Endothelial cell of umbilical vein (primary cell): Measurements from ENCODE around the gene NCLN. TPM values are rescaled to one million over a fixed set of nuclear protein-coding genes. Genes with fewer than 3 reads are reported as not detected.

Source experiments
- BruUV-seq: library from RNA; stranded (reverse); fragments of 400-500 nt; replicated peaks from 2 replicates; lab custom pipeline; 2021; lab: Mats Ljungman, UMichigan
- CTCF ChIA-PET: fragments of 300-600, 350-600 bp; sonication (Branson Sonifier 250); formaldehyde crosslinking; loops from one replicate; lab custom pipeline; 2021; ENCODE audit warnings: antibody characterized with exemption, inconsistent platforms; lab: Charles Lee
- POLR2A ChIA-PET: fragments of 300-600, 350-600 bp; sonication (Branson Sonifier 250); formaldehyde crosslinking; loops from one replicate; lab custom pipeline; 2021; ENCODE audit warnings: antibody characterized with exemption, inconsistent platforms; lab: Charles Lee
- DNase-seq: peaks from one replicate; pipeline ENCODE4 v3.0.0-alpha.2; 2011; ENCODE audit warnings: low read depth, low spot score
- FAIRE-seq: peaks from 2 replicates; lab custom pipeline; 2011; peaks lifted over from hg19 to GRCh38; lab: Jason Lieb, UNC
- H2AFZ ChIP-seq: 2 replicates; pipeline ENCODE4 v1.6.0; 2012; ENCODE audit warnings: low read depth, low read length, control low read depth, inconsistent platforms
- H3K27ac ChIP-seq: 2 replicates; pipeline ENCODE4 v1.5.1; 2011; ENCODE audit warnings: low read depth, mild to moderate bottlenecking, control low read depth, low read length, moderate library complexity; ENCODE audit not compliant: insufficient read depth
- H3K27me3 ChIP-seq, 2 experiments: 2 replicates each; pipeline versions ENCODE4 v1.6.0 to v1.6.1; 2011; ENCODE audit warnings: low read length in 2 of 2, mixed read lengths in 1 of 2; ENCODE audit not compliant: control insufficient read depth in 2 of 2, insufficient read depth in 2 of 2
- H3K36me3 ChIP-seq, 2 experiments: 2 replicates in 1 of 2; 3 replicates in 1 of 2; pipeline ENCODE4 v1.5.1; 2011; ENCODE audit warnings: low read length in 2 of 2, mild to moderate bottlenecking in 1 of 2, moderate library complexity in 1 of 2; ENCODE audit not compliant: control insufficient read depth in 2 of 2, insufficient read depth in 2 of 2; ENCODE audit errors: extremely low read depth in 1 of 2
- H3K4me1 ChIP-seq: 3 replicates; pipeline ENCODE4 v1.5.1; 2011; ENCODE audit warnings: mild to moderate bottlenecking, low read length; ENCODE audit not compliant: control insufficient read depth, insufficient read depth; ENCODE audit errors: extremely low read depth
- H3K4me2 ChIP-seq: 2 replicates; pipeline ENCODE4 v1.6.1; 2011; ENCODE audit warnings: low read length, control low read depth, mixed read lengths; ENCODE audit not compliant: insufficient read depth
- H3K4me3 ChIP-seq, 3 experiments: fragments of 200-600 bp in 1 of 3; sonication (generic), shearing (Covaris generic) in 1 of 3; replicated peaks in 1 of 3; 2 replicates each; pipeline ENCODE4 v1.5.1; 2011 to 2016; ENCODE audit warnings: control low read depth in 3 of 3, low read length in 3 of 3, mild to moderate bottlenecking in 2 of 3, inconsistent platforms in 1 of 3, low read depth in 1 of 3, moderate library complexity in 1 of 3; ENCODE audit not compliant: insufficient read depth in 1 of 3
- H3K79me2 ChIP-seq: 2 replicates; pipeline ENCODE4 v1.6.0; 2012; ENCODE audit warnings: low read length, inconsistent platforms; ENCODE audit not compliant: control insufficient read depth, insufficient read depth
- H3K9ac ChIP-seq: replicated peaks from 2 replicates; pipeline ENCODE3; 2011; ENCODE audit warnings: low read length, control low read depth; ENCODE audit not compliant: insufficient read depth; ENCODE audit errors: extremely low read depth
- H3K9me1 ChIP-seq: replicated peaks from 3 replicates; pipeline ENCODE4 v1.6.0; 2011; ENCODE audit warnings: mild to moderate bottlenecking, low read length; ENCODE audit not compliant: control insufficient read depth, insufficient read depth; ENCODE audit errors: extremely low read depth
- H3K9me3 ChIP-seq: replicated peaks from 2 replicates; pipeline ENCODE4 v1.5.1; 2012; ENCODE audit warnings: low read length, inconsistent platforms; ENCODE audit not compliant: control insufficient read depth, insufficient read depth
- H4K20me1 ChIP-seq: replicated peaks from 2 replicates; pipeline ENCODE3; 2011; ENCODE audit warnings: mild to moderate bottlenecking, low read length; ENCODE audit not compliant: control insufficient read depth, insufficient read depth; ENCODE audit errors: extremely low read depth
- CTCF ChIP-seq, 2 donors: IDR thresholded peaks; 1 replicate in 1 of 2; 2 replicates in 1 of 2; pipeline ENCODE4 v1.5.1; 2011; ENCODE audit warnings: low read length in 2 of 2, mild to moderate bottlenecking in 2 of 2, moderate library complexity in 2 of 2, control low read depth in 1 of 2, inconsistent platforms in 1 of 2, low read depth in 1 of 2; ENCODE audit not compliant: insufficient read depth in 1 of 2; ENCODE audit errors: extremely low read depth in 1 of 2
- EZH2 ChIP-seq: IDR thresholded peaks from 2 replicates; pipeline ENCODE4 v1.6.1; 2012; ENCODE audit warnings: borderline replicate concordance, low read depth, mild to moderate bottlenecking, moderate library complexity, low read length, inconsistent platforms; ENCODE audit not compliant: severe bottlenecking
- FOS ChIP-seq: IDR thresholded peaks from 2 replicates; pipeline ENCODE4 v1.6.1; 2011; ENCODE audit warnings: mild to moderate bottlenecking, low read length, moderate library complexity, borderline replicate concordance; ENCODE audit not compliant: insufficient read depth
- GATA2 ChIP-seq: IDR thresholded peaks from 2 replicates; pipeline ENCODE4 v1.7.0; 2011; ENCODE audit warnings: low read depth, mild to moderate bottlenecking, moderate library complexity, mixed read lengths, low read length; ENCODE audit not compliant: insufficient read length, insufficient read depth
- JUN ChIP-seq: IDR thresholded peaks from 2 replicates; pipeline ENCODE4 v1.6.1; 2011; ENCODE audit warnings: borderline replicate concordance, low read depth; ENCODE audit not compliant: insufficient read length, insufficient read depth
- MAX ChIP-seq: IDR thresholded peaks from 2 replicates; pipeline ENCODE4 v1.6.1; 2011; ENCODE audit not compliant: insufficient read depth, insufficient read length
- MYC ChIP-seq: IDR thresholded peaks from one replicate; pipeline ENCODE4 v1.6.1; 2011; ENCODE audit warnings: mild to moderate bottlenecking, low read depth, low read length
- POLR2A ChIP-seq: IDR thresholded peaks from 2 replicates; pipeline ENCODE4 v1.6.1; 2012; ENCODE audit warnings: low read depth, mild to moderate bottlenecking, control low read depth, low read length
- POLR2AphosphoS5 ChIP-seq: IDR thresholded peaks from 2 replicates; pipeline ENCODE4 v1.6.1; 2012; ENCODE audit warnings: low read depth, mild to moderate bottlenecking, control low read depth, low read length, moderate library complexity; ENCODE audit not compliant: insufficient read depth
- dilution Hi-C: fragments of 300-500 bp; cut with MboI; formaldehyde crosslinking; loops from one replicate; pipeline ENCODE4 v1.15.0; 2019; ENCODE audit warnings: low sequenced_read_pairs; ENCODE audit not compliant: extremely low pct_ligation_motif_present
- intact Hi-C: fragments of 100-400 bp; cut with micrococcal nuclease; formaldehyde crosslinking; loops from one replicate; pipeline ENCODE4 v1.10.0; 2022
- polyA plus RNA-seq, 4 experiments: library from polyadenylated mRNA; depleted of rRNA in 3 of 4; stranded (reverse) in 3 of 4; unstranded in 1 of 4; fragments of >200 nt; gene quantifications; 2 replicates each; pipeline versions ENCODE4 v1.2.1 to v1.2.3, GENCODE V29; 2011 to 2012; ENCODE audit warnings: missing spikeins in 1 of 4
- total RNA-seq: library from RNA; stranded (reverse); gene quantifications from 2 replicates; pipeline ENCODE4 v1.2.3, GENCODE V29; 2021

Gene NCLN
- total and polyA plus RNA-seq, 2 donors (not counting 3 experiments of a cell fraction or from before 2014, with no cell fraction given), result 97.2 to 102 TPM

- peaks cover 18 to 21% of the 10 kb centered on the region in 2 experiments for H3K27me3 ChIP-seq
- CTCF ChIA-PET, result interaction anchor here (0.6 to 1.4 kb wide), 4 partner anchors 12 to 255 kb away, joined by 3 read pairs; no protein-coding TSS in a partner anchor
Measured at GRCh38 chr19:3229888-3230496, 44.3 kb downstream of the NCLN start.

GRCh38 chr19:3231288-3231687 is 45.6 kb downstream of the NCLN start:
- H2AFZ ChIP-seq, result no peak overlapping the region
- no peaks in the 10 kb centered on the region for H3K36me3 ChIP-seq
- intact Hi-C loops (no loop called here), dilution Hi-C loops (no loop called here)
- H3K9ac ChIP-seq, result no peak overlapping the region
- ChIA-PET POLR2A (no interaction called here), CTCF (interaction anchor here (1.4 kb wide), 1 partner anchor 242 kb away, joined by 3 read pairs; no protein-coding TSS in a partner anchor)
- no peak overlapping the region for H3K4me3 ChIP-seq
- H3K9me1 ChIP-seq, result no peaks in the 10 kb centered on the region
- H3K27ac ChIP-seq, result no peak overlapping the region
- no peaks in the 10 kb centered on the region for H4K20me1 ChIP-seq
- no peak for TF ChIP-seq MYC
- TF ChIP-seq EZH2, result no peak
- TF ChIP-seq POLR2A, result no peak
- TF ChIP-seq POLR2AphosphoS5, result no peak
- no peak for TF ChIP-seq JUN
- no peak for TF ChIP-seq MAX
- no peak for TF ChIP-seq GATA2
- no peak for TF ChIP-seq FOS
- no peak for TF ChIP-seq CTCF (IDR thresholded peaks at IDR 0.05; ENCODE audit: extremely low read depth in 1 of 2, insufficient read depth in 1 of 2, low read depth in 1 of 2, low read length in 2 of 2)
- no peaks in the 10 kb centered on the region for H3K4me1 ChIP-seq
- no peaks in the 10 kb centered on the region for H3K79me2 ChIP-seq
- H3K4me2 ChIP-seq, result no peak overlapping the region
- no TSS peak for BruUV-seq
- FAIRE-seq (no peak), DNase-seq (no peak)
- peaks cover 10 to 16% of the 10 kb centered on the region in 2 experiments for H3K27me3 ChIP-seq
- no peaks in the 10 kb centered on the region for H3K9me3 ChIP-seq

More at GRCh38 chr19:3229888-3230496, 44.3 kb downstream of the NCLN start:
- DNase-seq (no peak), FAIRE-seq (no peak)
- Histone ChIP-seq H2AFZ (no peak overlapping the region), H4K20me1 (no peaks in the 10 kb centered on the region), H3K4me1 (no peaks in the 10 kb centered on the region), H3K79me2 (no peaks in the 10 kb centered on the region), H3K4me2 (no peak overlapping the region), H3K27ac (no peak overlapping the region), H3K9me1 (no peaks in the 10 kb centered on the region), H3K4me3 (no peak overlapping the region), H3K9me3 (no peaks in the 10 kb centered on the region), H3K9ac (no peak overlapping the region), H3K36me3 (no peaks in the 10 kb centered on the region)
- POLR2A ChIA-PET, result no interaction called here
- dilution Hi-C loops (no loop called here), intact Hi-C loops (no loop called here)
- BruUV-seq, result no TSS peak
- TF ChIP-seq JUN (no peak), GATA2 (no peak)
